H1 (cell line): ENCODE measurements around the gene MEA1. TPM values are rescaled to one million over a fixed set of nuclear protein-coding genes. Genes with fewer than 3 reads are reported as not detected.

ENCODE experiments used
- CTCF ChIA-PET: fragments of 300-600 bp; sonication (Branson Sonifier 250); formaldehyde crosslinking; loops from one replicate; lab custom pipeline; 2021; ENCODE audit not compliant: partially characterized antibody; lab: Charles Lee
- POLR2A ChIA-PET: fragments of 300-600 bp; sonication (Branson Sonifier 250); formaldehyde crosslinking; loops from one replicate; lab custom pipeline; 2021; ENCODE audit warnings: inconsistent platforms; ENCODE audit not compliant: partially characterized antibody; lab: Charles Lee
- DNase-seq, 2 experiments: peaks; one replicate each; pipeline versions ENCODE4 v3.0.0 to v3.0.0-alpha.2; 2010 to 2022; ENCODE audit warnings: low spot score in 2 of 2, low read depth in 1 of 2, mixed read lengths in 1 of 2
- FAIRE-seq: peaks from 2 replicates; lab custom pipeline; 2011; peaks lifted over from hg19 to GRCh38; lab: Jason Lieb, UNC
- H2AFZ ChIP-seq: 2 replicates; pipeline ENCODE4 v1.8.1; 2012; ENCODE audit warnings: low read length, inconsistent platforms
- H2AK5ac ChIP-seq: 2 replicates; pipeline ENCODE4 v1.6.1; 2013; ENCODE audit warnings: low read depth, low read length
- H2BK120ac ChIP-seq: replicated peaks from 2 replicates; pipeline ENCODE3; 2013; ENCODE audit warnings: low read depth, low read length, inconsistent platforms
- H2BK12ac ChIP-seq: 2 replicates; pipeline ENCODE4 v1.6.1; 2013; ENCODE audit warnings: low read depth, low read length
- H2BK15ac ChIP-seq: 2 replicates; pipeline ENCODE4 v1.6.1; 2013; ENCODE audit warnings: low read length
- H2BK20ac ChIP-seq: 2 replicates; pipeline ENCODE4 v1.6.1; 2013; ENCODE audit warnings: low read length
- H2BK5ac ChIP-seq: 2 replicates; pipeline ENCODE4 v1.6.1; 2013; ENCODE audit warnings: low read depth, low read length
- H3K14ac ChIP-seq: 2 replicates; pipeline ENCODE4 v1.6.1; 2013; ENCODE audit warnings: inconsistent platforms; ENCODE audit not compliant: insufficient read length
- H3K18ac ChIP-seq: 2 replicates; pipeline ENCODE4 v1.6.1; 2013; ENCODE audit warnings: low read length; ENCODE audit errors: extremely low read depth
- H3K23ac ChIP-seq: 2 replicates; pipeline ENCODE4 v1.6.1; 2013; ENCODE audit warnings: inconsistent platforms; ENCODE audit not compliant: insufficient read length
- H3K23me2 ChIP-seq: 2 replicates; pipeline ENCODE4 v1.6.1; 2013; ENCODE audit warnings: low read depth, low read length
- H3K27ac ChIP-seq: 2 replicates; pipeline ENCODE4 v1.6.1; 2011; ENCODE audit warnings: low read depth, low read length, inconsistent platforms
- H3K27me3 ChIP-seq, 4 experiments: replicated peaks in 1 of 4; 1 replicate in 1 of 4; 2 replicates in 3 of 4; pipeline versions ENCODE4 v1.6.1 to v1.8.1; 2011 to 2013; ENCODE audit warnings: low read length in 3 of 4, mild to moderate bottlenecking in 3 of 4, inconsistent platforms in 2 of 4, mixed read lengths in 2 of 4, moderate library complexity in 1 of 4; ENCODE audit not compliant: control insufficient read depth in 3 of 4, insufficient read depth in 3 of 4; ENCODE audit errors: extremely low read depth in 1 of 4
- H3K36me3 ChIP-seq, 4 experiments: 2 replicates each; pipeline versions ENCODE4 v1.6.1 to v1.8.1; 2011 to 2013; ENCODE audit warnings: mild to moderate bottlenecking in 4 of 4, low read length in 3 of 4, moderate library complexity in 2 of 4, control low read depth in 1 of 4, inconsistent platforms in 1 of 4; ENCODE audit not compliant: insufficient read depth in 4 of 4, control insufficient read depth in 2 of 4
- H3K4ac ChIP-seq: replicated peaks from 2 replicates; pipeline ENCODE3; 2013; ENCODE audit warnings: low read length, low read depth, mixed read lengths, inconsistent platforms; ENCODE audit not compliant: insufficient read length
- H3K4me1 ChIP-seq, 4 experiments: replicated peaks in 1 of 4; 1 replicate in 1 of 4; 2 replicates in 3 of 4; pipeline versions ENCODE4 v1.6.1 to v1.8.1; 2011 to 2013; ENCODE audit warnings: low read length in 3 of 4, inconsistent platforms in 2 of 4, mixed read lengths in 1 of 4; ENCODE audit not compliant: insufficient read depth in 4 of 4, control insufficient read depth in 3 of 4
- H3K4me2 ChIP-seq, 2 experiments: 2 replicates each; pipeline versions ENCODE4 v1.6.1 to v1.8.1; 2011 to 2013; ENCODE audit warnings: low read depth in 2 of 2, low read length in 2 of 2, control low read depth in 1 of 2, inconsistent platforms in 1 of 2, mild to moderate bottlenecking in 1 of 2; ENCODE audit not compliant: insufficient read depth in 1 of 2
- H3K4me3 ChIP-seq, 4 experiments: fragments of 200-600, 300-600 bp in 1 of 4; sonication (generic), shearing (Covaris generic), sonication (Bioruptor Twin) in 1 of 4; 2 replicates each; pipeline versions ENCODE4 v1.5.1 to v1.8.1; 2011 to 2016; ENCODE audit warnings: low read length in 4 of 4, low read depth in 3 of 4, control low read depth in 2 of 4, inconsistent platforms in 2 of 4, mild to moderate bottlenecking in 2 of 4, mixed read lengths in 1 of 4, moderate library complexity in 1 of 4; ENCODE audit not compliant: insufficient read depth in 2 of 4; ENCODE audit errors: extremely low read depth in 1 of 4
- H3K56ac ChIP-seq: replicated peaks from 2 replicates; pipeline ENCODE3; 2013; ENCODE audit warnings: low read depth, mild to moderate bottlenecking, mixed read lengths, low read length, inconsistent platforms; ENCODE audit not compliant: insufficient read length
- H3K79me1 ChIP-seq: 2 replicates; pipeline ENCODE4 v1.6.1; 2013; ENCODE audit warnings: low read depth, low read length, control low read depth
- H3K79me2 ChIP-seq, 2 experiments: 2 replicates each; pipeline versions ENCODE4 v1.6.1 to v1.8.1; 2012 to 2013; ENCODE audit warnings: low read length in 2 of 2, mild to moderate bottlenecking in 2 of 2, inconsistent platforms in 1 of 2; ENCODE audit not compliant: insufficient read depth in 2 of 2, control insufficient read depth in 1 of 2
- H3K9ac ChIP-seq, 4 experiments: replicated peaks in 1 of 4; 1 replicate in 1 of 4; 2 replicates in 3 of 4; pipeline versions ENCODE4 v1.6.1 to v1.8.1; 2011 to 2013; ENCODE audit warnings: low read depth in 3 of 4, low read length in 3 of 4, control low read depth in 2 of 4, mild to moderate bottlenecking in 2 of 4, moderate library complexity in 2 of 4, inconsistent platforms in 1 of 4; ENCODE audit errors: extremely low read depth in 1 of 4
- H3K9me3 ChIP-seq, 2 experiments: 2 replicates each; pipeline versions ENCODE4 v1.6.1 to v1.8.1; 2012 to 2013; ENCODE audit warnings: mild to moderate bottlenecking in 2 of 2, moderate library complexity in 2 of 2, control low read depth in 1 of 2, inconsistent platforms in 1 of 2, low read depth in 1 of 2, low read length in 1 of 2, mixed read lengths in 1 of 2; ENCODE audit not compliant: insufficient read depth in 2 of 2
- H4K20me1 ChIP-seq, 2 experiments: replicated peaks in 1 of 2; 2 replicates each; pipeline versions ENCODE3 to v1.8.1; 2011 to 2013; ENCODE audit warnings: inconsistent platforms in 2 of 2, low read length in 2 of 2, mild to moderate bottlenecking in 1 of 2; ENCODE audit not compliant: insufficient read depth in 2 of 2, control insufficient read depth in 1 of 2
- H4K5ac ChIP-seq: 2 replicates; pipeline ENCODE4 v1.6.1; 2013; ENCODE audit warnings: low read length, low read depth, mixed read lengths, inconsistent platforms; ENCODE audit not compliant: insufficient read length
- H4K8ac ChIP-seq: 2 replicates; pipeline ENCODE4 v1.8.0; 2013; ENCODE audit warnings: mild to moderate bottlenecking, moderate library complexity, low read length, inconsistent platforms; ENCODE audit not compliant: insufficient read depth; ENCODE audit errors: extremely low read depth
- H4K91ac ChIP-seq: replicated peaks from 2 replicates; pipeline ENCODE3; 2013; ENCODE audit warnings: low read length, mixed read lengths, inconsistent platforms; ENCODE audit not compliant: insufficient read length
- ASH2L ChIP-seq: fragments of 200-600, 300-600 bp; sonication (generic); IDR thresholded peaks from one replicate; pipeline ENCODE4 v1.7.1; 2017; ENCODE audit warnings: low read length
- ATF3 ChIP-seq: IDR thresholded peaks from 2 replicates; pipeline ENCODE4 v1.6.1; 2011; ENCODE audit warnings: low read depth, mild to moderate bottlenecking, low read length; ENCODE audit not compliant: insufficient read depth
- BACH1 ChIP-seq: IDR thresholded peaks from 2 replicates; pipeline ENCODE4 v1.6.1; 2012; ENCODE audit warnings: low read length, improper control_type of control experiment
- EP300 ChIP-seq, 2 experiments: IDR thresholded peaks; 1 replicate in 1 of 2; 2 replicates in 1 of 2; pipeline ENCODE4 v1.6.1; 2011 to 2012; ENCODE audit warnings: low read depth in 2 of 2, low read length in 2 of 2, mild to moderate bottlenecking in 2 of 2, borderline replicate concordance in 1 of 2, inconsistent platforms in 1 of 2, moderate library complexity in 1 of 2
- JUN ChIP-seq: IDR thresholded peaks from 2 replicates; pipeline ENCODE4 v1.6.1; 2011; ENCODE audit warnings: low read depth, mild to moderate bottlenecking, improper control_type of control experiment, low read length
- JUND ChIP-seq: IDR thresholded peaks from 2 replicates; pipeline ENCODE4 v1.6.1; 2011; ENCODE audit warnings: mild to moderate bottlenecking, improper control_type of control experiment, low read length
- KDM4A ChIP-seq: IDR thresholded peaks from one replicate; pipeline ENCODE4 v1.7.1; 2012; ENCODE audit warnings: low read depth, mild to moderate bottlenecking, moderate library complexity, low read length, inconsistent platforms; ENCODE audit not compliant: severe bottlenecking
- KDM5A ChIP-seq: fragments of 200-600 bp; IDR thresholded peaks from 2 replicates; pipeline ENCODE4 v1.7.1; 2012; ENCODE audit warnings: mild to moderate bottlenecking, low read length, inconsistent platforms, mixed read lengths
- POLR2A ChIP-seq, 2 experiments: IDR thresholded peaks; 1 replicate in 1 of 2; 2 replicates in 1 of 2; pipeline ENCODE4 v1.6.1; 2011; ENCODE audit warnings: low read depth in 2 of 2, low read length in 2 of 2, mild to moderate bottlenecking in 2 of 2; ENCODE audit errors: control extremely low read depth in 1 of 2
- POLR2AphosphoS5 ChIP-seq: IDR thresholded peaks from 2 replicates; pipeline ENCODE4 v1.6.1; 2011; ENCODE audit warnings: low read depth, low read length
- SRF ChIP-seq: IDR thresholded peaks from 2 replicates; pipeline ENCODE4 v1.6.1; 2011; ENCODE audit warnings: mild to moderate bottlenecking, low read depth, low read length, moderate library complexity
- TAF1 ChIP-seq: IDR thresholded peaks from 2 replicates; pipeline ENCODE4 v1.6.1; 2011; ENCODE audit warnings: mild to moderate bottlenecking, low read depth, low read length
- YY1 ChIP-seq: IDR thresholded peaks from 2 replicates; pipeline ENCODE4 v1.6.1; 2011; ENCODE audit warnings: low read depth, mild to moderate bottlenecking, low read length
- WGBS, 2 experiments: shearing (Covaris generic) in 1 of 2; methylation state at CpG; one replicate each; pipeline versions ENCODE4 v1.1.6 to v1.1.7; 2013 to 2015; ENCODE audit warnings: low lambda C conversion rate in 2 of 2, mixed read lengths in 2 of 2, inconsistent platforms in 1 of 2, low coverage in 1 of 2, missing lambda C conversion rate in 1 of 2; ENCODE audit not compliant: insufficient replicate concordance in 2 of 2, insufficient coverage in 1 of 2, insufficient read length in 1 of 2; ENCODE audit errors: extremely low coverage in 1 of 2, missing lambda C conversion rate in 1 of 2; 5-methylcytosine and 5-hydroxymethylcytosine counted together
- polyA plus RNA-seq, 7 experiments: library from polyadenylated mRNA; depleted of rRNA in 3 of 7; stranded (reverse) in 5 of 7; unstranded in 2 of 7; fragments of >200 nt in 5 of 7; fragments of 200-250 nt in 2 of 7; gene quantifications; 1 replicate in 5 of 7; 2 replicates in 1 of 7; 4 replicates in 1 of 7; pipeline versions ENCODE4 v1.2.1 to v1.2.3, GENCODE V29; 2011 to 2013; ENCODE audit warnings: missing spikeins in 2 of 7, mixed read lengths in 2 of 7
- total RNA-seq: library from RNA; stranded (reverse); fragmentation: NEBNext Ultra II Directional; extraction: Animal tissue kit (Norgen Biotek cat#: 25700); gene quantifications from 2 replicates; pipeline ENCODE4 v1.2.1, GENCODE V29; 2021

MEA1 gene
- total and polyA plus RNA-seq, 2 of the 8 experiments (the other 6 are each of a cell fraction or from before 2014, with no cell fraction given), result 94.2 to 96.4 TPM

- no peak overlapping the region for H3K4me3 ChIP-seq
- DNase-seq (no peak), FAIRE-seq (no peak)
- no peak overlapping the region for H3K14ac ChIP-seq
- 0 out of 2 replicates have a peak overlapping the region, but pooled peaks have one; percentile 21 for H3K27ac ChIP-seq
- ChIA-PET CTCF (interaction anchor here (0.7 to 5.6 kb wide), 9 partner anchors 11 to 124 kb away, joined by 3 to 33 read pairs (median 3); no protein-coding TSS in a partner anchor), POLR2A (interaction anchor here (0.7 to 27.9 kb wide), 17 partner anchors 9 to 227 kb away, joined by 3 to 584 read pairs (median 5); partner anchors contain the start of genes CUL7, KLC4, MRPL2 and PEX6)
- H3K4ac ChIP-seq, result no peak overlapping the region
- H2BK20ac ChIP-seq, result no peak overlapping the region
- H3K79me1 ChIP-seq, result peaks cover 11% of the 10 kb centered on the region; the same call in 1 of the 2 replicates
- 0 out of 2 replicates have a peak overlapping the region, but pooled peaks have one; percentile 12 for H2BK15ac ChIP-seq
- peaks cover 16 to 36% (median 26%) of the 10 kb centered on the region in 4 experiments for H3K36me3 ChIP-seq
- no peak overlapping the region for H3K23ac ChIP-seq
- no peak overlapping the region for H3K18ac ChIP-seq
- H2BK120ac ChIP-seq, result no peak overlapping the region
- no peak overlapping the region for H4K91ac ChIP-seq
- no peaks in the 10 kb centered on the region for H3K9me3 ChIP-seq
- no peak overlapping the region for H2AFZ ChIP-seq
- no peak overlapping the region for H3K9ac ChIP-seq
- H2BK5ac ChIP-seq, result 0 out of 2 replicates have a peak overlapping the region, but pooled peaks have one; percentile 85
- peaks cover 3 to 51% of the 10 kb centered on the region in 2 experiments; a peak in 3 of 4 replicates for H3K79me2 ChIP-seq
- peaks cover 0 to 2% of the 10 kb centered on the region in 2 experiments for H4K20me1 ChIP-seq
- no peak overlapping the region for H4K5ac ChIP-seq
- no peak overlapping the region for H4K8ac ChIP-seq
- H3K23me2 ChIP-seq, result peaks cover 6% of the 10 kb centered on the region; the same call in 1 of the 2 replicates
- H3K27me3 ChIP-seq, result no peaks in the 10 kb centered on the region
- H2AK5ac ChIP-seq, result no peak overlapping the region
- TF ChIP-seq SRF (no peak), JUN (no peak), EP300 (IDR thresholded peaks at IDR 0.05; ENCODE audit: borderline replicate concordance in 1 of 2, low read depth in 2 of 2, low read length in 2 of 2) (no peak), ASH2L (no peak), BACH1 (no peak), YY1 (no peak), ATF3 (no peak), KDM5A (no peak), TAF1 (no peak), JUND (no peak), POLR2AphosphoS5 (no peak), POLR2A (IDR thresholded peaks at IDR 0.05; ENCODE audit: control extremely low read depth in 1 of 2, low read depth in 2 of 2, low read length in 2 of 2) (no peak), KDM4A (no peak)
- H3K4me1 ChIP-seq, result peaks cover 0 to 5% (median 2%) of the 10 kb centered on the region in 4 experiments; a peak in 4 of 7 replicates
- H3K4me2 ChIP-seq, result peak overlapping the region in 1 of 2 experiments; percentile 45; a peak in 1 of 4 replicates
- 75% methylated on average over 3 of the region's 3 CpGs; no CpG with 5 or more reads in 1 of the 2 experiments for WGBS, 2 experiments
- no peak overlapping the region for H2BK12ac ChIP-seq
- H3K56ac ChIP-seq, result no peak overlapping the region
These were observed 6.4 kb upstream of the MEA1 start for GRCh38 chr6:43020052-43020705.
